ENCODE results near the gene CSH1.

DNA sequence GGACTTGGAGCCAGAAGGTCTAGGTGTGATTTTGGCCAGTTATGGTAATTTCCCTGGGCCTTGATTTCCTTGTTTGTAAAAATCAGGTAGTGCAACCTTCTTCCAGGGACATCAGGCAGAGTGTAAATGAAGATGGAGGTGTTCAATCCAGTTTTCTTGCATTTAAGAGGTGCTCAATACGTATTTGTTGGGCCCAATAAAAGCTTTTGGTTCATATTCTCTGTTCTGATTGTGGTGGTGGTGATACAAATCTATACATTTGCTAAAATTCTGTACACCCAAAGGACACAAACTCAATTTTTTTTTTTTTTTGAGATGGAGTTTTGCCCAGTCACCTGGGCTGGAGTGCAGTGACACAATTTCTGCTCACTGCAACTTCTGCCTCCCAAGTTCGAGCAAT lies 29.8 kb upstream of the CSH1 start:
- no peak for TF ChIP-seq CTCF (IDR thresholded peaks at IDR 0.05)
- no peak for TF ChIP-seq POLR2A (IDR thresholded peaks at IDR 0.05; ENCODE audit: low read length)
- no peak for TF ChIP-seq EP300 (IDR thresholded peaks at IDR 0.05)
- TF ChIP-seq CEBPB (IDR thresholded peaks at IDR 0.05) = no peak
- no peak for TF ChIP-seq JUN (IDR thresholded peaks at IDR 0.05)
- no peak for TF ChIP-seq HDAC2 (IDR thresholded peaks at IDR 0.05)
- TF ChIP-seq POLR2AphosphoS2 (conservative IDR thresholded peaks at IDR 0.05; ENCODE audit: low read length) = no peak
- TF ChIP-seq, protein P1, sequence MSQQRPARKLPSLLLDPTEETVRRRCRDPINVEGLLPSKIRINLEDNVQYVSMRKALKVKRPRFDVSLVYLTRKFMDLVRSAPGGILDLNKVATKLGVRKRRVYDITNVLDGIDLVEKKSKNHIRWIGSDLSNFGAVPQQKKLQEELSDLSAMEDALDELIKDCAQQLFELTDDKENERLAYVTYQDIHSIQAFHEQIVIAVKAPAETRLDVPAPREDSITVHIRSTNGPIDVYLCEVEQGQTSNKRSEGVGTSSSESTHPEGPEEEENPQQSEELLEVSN (IDR thresholded peaks at IDR 0.05; ENCODE audit: borderline replicate concordance, low read depth) = no peak
- TF ChIP-seq, protein P2, sequence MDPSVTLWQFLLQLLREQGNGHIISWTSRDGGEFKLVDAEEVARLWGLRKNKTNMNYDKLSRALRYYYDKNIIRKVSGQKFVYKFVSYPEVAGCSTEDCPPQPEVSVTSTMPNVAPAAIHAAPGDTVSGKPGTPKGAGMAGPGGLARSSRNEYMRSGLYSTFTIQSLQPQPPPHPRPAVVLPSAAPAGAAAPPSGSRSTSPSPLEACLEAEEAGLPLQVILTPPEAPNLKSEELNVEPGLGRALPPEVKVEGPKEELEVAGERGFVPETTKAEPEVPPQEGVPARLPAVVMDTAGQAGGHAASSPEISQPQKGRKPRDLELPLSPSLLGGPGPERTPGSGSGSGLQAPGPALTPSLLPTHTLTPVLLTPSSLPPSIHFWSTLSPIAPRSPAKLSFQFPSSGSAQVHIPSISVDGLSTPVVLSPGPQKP (IDR thresholded peaks at IDR 0.05; ENCODE audit: low read depth, low read length) = no peak
- TF ChIP-seq HEYL (CRISPR knock-in tag; IDR thresholded peaks at IDR 0.05) = no peak
- no peak for TF ChIP-seq SMC3 (IDR thresholded peaks at IDR 0.05)
- TF ChIP-seq EHMT2 (IDR thresholded peaks at IDR 0.05; ENCODE audit: low read depth) = no peak

All from A549 (cell line).